CD8-positive, alpha-beta memory T cell (primary cell): ENCODE measurements around the gene KIF4A. TPM values are rescaled to one million over a fixed set of nuclear protein-coding genes. Genes with fewer than 3 reads are reported as not detected.

Experiments
- CTCF ChIA-PET: fragments of 350-600 bp; sonication (Branson Sonifier 250); formaldehyde crosslinking; loops from one replicate; lab custom pipeline; 2021; ENCODE audit warnings: antibody characterized with exemption; lab: Charles Lee
- POLR2A ChIA-PET: fragments of 350-600 bp; sonication (Branson Sonifier 250); formaldehyde crosslinking; loops from one replicate; lab custom pipeline; 2021; ENCODE audit warnings: antibody characterized with exemption; lab: Charles Lee
- DNase-seq, 5 donors: peaks; one replicate each; pipeline versions ENCODE4 v3.0.0 to v3.0.0-alpha.2; 2020 to 2022; ENCODE audit warnings: mixed read lengths in 1 of 5
- H3K27ac ChIP-seq: one replicate; pipeline ENCODE4 v1.7.0; 2013; ENCODE audit warnings: low read depth, mild to moderate bottlenecking, low read length, moderate library complexity
- H3K27me3 ChIP-seq: 2 replicates; pipeline ENCODE4 v1.7.0; 2013; ENCODE audit warnings: low read length, mild to moderate bottlenecking; ENCODE audit not compliant: insufficient read depth, poor library complexity, severe bottlenecking
- H3K36me3 ChIP-seq: 2 replicates; pipeline ENCODE4 v1.7.0; 2013; ENCODE audit warnings: mild to moderate bottlenecking, low read length, moderate library complexity; ENCODE audit not compliant: insufficient read depth
- H3K4me1 ChIP-seq: 2 replicates; pipeline ENCODE4 v1.7.0; 2013; ENCODE audit warnings: mild to moderate bottlenecking, low read length, moderate library complexity; ENCODE audit not compliant: insufficient read depth
- H3K4me3 ChIP-seq: 2 replicates; pipeline ENCODE4 v1.7.0; 2013; ENCODE audit warnings: mild to moderate bottlenecking, low read length
- H3K9me3 ChIP-seq: 2 replicates; pipeline ENCODE4 v1.7.0; 2013; ENCODE audit warnings: mild to moderate bottlenecking, low read length
- H3K27ac Mint-ChIP-seq, 8 donors: one replicate each; pipeline ENCODE4 v1.8.0; 2020 to 2021; ENCODE audit warnings: mixed read lengths in 8 of 8, mild to moderate bottlenecking in 6 of 8, inconsistent platforms in 3 of 8, moderate library complexity in 3 of 8
- H3K27me3 Mint-ChIP-seq, 2 donors: one replicate each; pipeline ENCODE4 v1.8.0; 2020 to 2021; ENCODE audit warnings: mixed read lengths in 2 of 2, mild to moderate bottlenecking in 1 of 2, moderate library complexity in 1 of 2
- H3K36me3 Mint-ChIP-seq, 3 donors: one replicate each; pipeline ENCODE4 v1.8.0; 2020 to 2021; ENCODE audit warnings: mixed read lengths in 3 of 3, inconsistent platforms in 1 of 3, mild to moderate bottlenecking in 1 of 3
- H3K4me1 Mint-ChIP-seq, 3 donors: one replicate each; pipeline ENCODE4 v1.8.0; 2020 to 2021; ENCODE audit warnings: mixed read lengths in 3 of 3, inconsistent platforms in 1 of 3, mild to moderate bottlenecking in 1 of 3
- H3K4me3 Mint-ChIP-seq, 7 donors: one replicate each; pipeline ENCODE4 v1.8.0; 2020 to 2021; ENCODE audit warnings: mixed read lengths in 7 of 7, mild to moderate bottlenecking in 6 of 7, moderate library complexity in 4 of 7, inconsistent platforms in 2 of 7
- H3K9me3 Mint-ChIP-seq, 5 donors: one replicate each; pipeline ENCODE4 v1.8.0; 2020 to 2022; ENCODE audit warnings: mixed read lengths in 5 of 5, mild to moderate bottlenecking in 3 of 5, moderate library complexity in 2 of 5, inconsistent platforms in 1 of 5
- polyA plus RNA-seq: library from polyadenylated mRNA; unstranded; fragments of 300-500 nt; fragmentation: Illumina TruSeq; gene quantifications from one replicate; pipeline ENCODE4 v1.2.3, GENCODE V29; 2021
- total RNA-seq, 2 experiments: library from RNA; stranded (reverse); gene quantifications; one replicate each; pipeline ENCODE4 v1.2.3, GENCODE V29; 2021

KIF4A gene
- total and polyA plus RNA-seq, 3 experiments from 2014 or later: 16.5 to 17.7 TPM; not detected in 1

DNA sequence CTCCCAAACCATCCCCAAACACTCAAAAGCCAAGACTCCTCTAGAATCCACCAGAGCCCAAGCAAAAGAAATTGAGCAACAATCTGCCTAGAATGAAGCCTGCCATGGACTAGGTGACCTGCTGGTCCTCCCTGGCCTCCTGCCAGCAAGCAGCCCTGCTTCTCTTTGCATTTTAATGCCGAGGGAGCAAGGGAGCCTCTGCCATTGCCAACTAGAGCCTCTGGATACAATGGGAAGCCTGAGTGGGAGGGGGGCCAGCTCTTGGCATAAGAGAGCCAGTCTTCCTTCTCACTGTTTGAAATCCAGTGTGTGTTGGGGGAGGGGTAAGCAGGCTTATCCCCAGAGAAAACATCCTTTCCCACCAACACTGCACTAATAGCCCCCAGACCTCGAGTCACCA, 131.7 kb downstream of the KIF4A start:
- Mint-ChIP-seq H3K4me1 (no peaks in the 10 kb centered on the region), H3K27ac (no peak overlapping the region), H3K36me3 (no peaks in the 10 kb centered on the region), H3K4me3 (no peak overlapping the region), H3K9me3 (no peaks in the 10 kb centered on the region), H3K27me3 (peaks cover 0 to 6% of the 10 kb centered on the region in 2 donors)
- ChIA-PET POLR2A (no interaction called here), CTCF (no interaction called here)
- H3K4me3 ChIP-seq: no peak overlapping the region
- no peaks in the 10 kb centered on the region for H3K36me3 ChIP-seq
- H3K9me3 ChIP-seq: no peaks in the 10 kb centered on the region
- H3K4me1 ChIP-seq: no peaks in the 10 kb centered on the region
- H3K27me3 ChIP-seq: no peaks in the 10 kb centered on the region
- H3K27ac ChIP-seq: no peak overlapping the region
- no peak for DNase-seq

DNA sequence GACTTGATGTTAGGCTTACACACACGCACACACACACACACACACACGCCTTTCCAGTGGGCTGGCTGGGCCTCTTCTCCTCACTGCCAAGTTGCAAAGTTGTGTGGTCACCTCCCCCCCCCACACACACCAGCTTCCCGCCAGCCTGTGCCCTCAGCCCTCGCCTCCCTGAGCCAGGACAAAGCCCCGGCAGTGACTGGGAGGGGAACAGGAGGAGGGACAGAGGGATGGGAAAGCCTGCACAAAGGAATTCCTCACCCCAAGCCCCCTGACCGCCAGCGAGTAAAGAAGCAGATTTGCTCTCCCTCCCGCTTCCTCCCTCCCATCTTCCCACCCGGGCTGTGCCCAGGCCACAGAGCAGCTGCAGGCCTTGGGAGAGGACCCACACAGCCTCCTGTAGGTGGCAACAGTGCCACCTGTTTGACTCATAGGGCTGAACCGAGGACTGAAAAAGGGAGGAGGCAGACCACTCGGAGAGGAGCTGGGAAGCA, 133.0 kb downstream of the KIF4A start, which contains the start of gene GDPD2:
TSS of gene GDPD2 (plus strand) at position 464 of the 491 bp plus-strand sequence. CDS start 1,671 bp downstream, outside the sequence.
- DNase-seq: no peak
- no peak within 1 kb of the TSS for H3K4me3 Mint-ChIP-seq
- CTCF ChIA-PET: no interaction called here

DNA sequence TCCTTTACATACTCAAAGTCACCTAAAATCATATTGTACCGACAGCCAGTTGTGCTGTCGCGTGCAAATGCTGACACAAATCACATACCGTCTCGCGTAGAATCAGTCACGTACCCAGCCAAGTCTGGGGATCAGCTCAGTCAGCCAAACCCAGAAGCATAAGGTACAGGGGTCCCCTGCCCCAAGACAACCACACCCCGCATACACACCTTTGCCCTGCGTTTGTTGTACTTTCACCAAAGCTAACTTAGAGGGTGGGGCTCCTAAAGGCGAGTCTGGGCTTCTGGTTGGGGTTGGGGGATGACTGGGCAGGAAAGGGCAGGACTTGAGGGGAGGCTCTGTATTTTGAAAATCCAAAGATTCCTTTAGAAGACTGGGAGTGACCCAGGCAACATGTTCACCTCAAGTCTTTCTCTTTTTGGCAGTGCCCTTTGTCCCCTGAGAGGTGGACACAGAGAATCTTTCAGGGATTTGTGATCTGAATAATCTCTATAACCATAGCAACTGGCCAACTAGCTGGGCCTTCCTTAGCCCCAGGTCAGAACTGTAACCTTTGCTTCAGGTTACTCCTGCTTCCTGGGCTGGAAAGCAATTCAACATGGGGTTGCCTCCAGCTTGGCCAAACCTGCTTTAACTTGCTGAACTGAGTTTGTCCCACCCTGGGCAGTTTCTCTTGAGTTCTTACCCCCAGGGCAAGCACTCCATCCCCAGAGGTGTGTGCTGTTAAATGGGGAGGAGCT, 134.2 kb downstream of the KIF4A start:
- Mint-ChIP-seq H3K4me3 (no peak overlapping the region), H3K4me1 (no peaks in the 10 kb centered on the region), H3K9me3 (no peaks in the 10 kb centered on the region), H3K27ac (no peak overlapping the region), H3K27me3 (peaks cover 0 to 2% of the 10 kb centered on the region in 2 donors), H3K36me3 (no peaks in the 10 kb centered on the region)
- no peaks in the 10 kb centered on the region for H3K36me3 ChIP-seq
- no peaks in the 10 kb centered on the region for H3K27me3 ChIP-seq
- H3K4me1 ChIP-seq: no peaks in the 10 kb centered on the region
- DNase-seq: no peak
- H3K4me3 ChIP-seq: no peak overlapping the region
- CTCF ChIA-PET: no interaction called here
- POLR2A ChIA-PET: no interaction called here
- no peak overlapping the region for H3K27ac ChIP-seq
- H3K9me3 ChIP-seq: no peaks in the 10 kb centered on the region

More for the DNA sequence above, 133.0 kb downstream of the KIF4A start, which contains the start of gene GDPD2:
- Histone ChIP-seq H3K4me1 (no peaks in the 10 kb centered on the region), H3K4me3 (no peak within 1 kb of the TSS), H3K27ac (no peak within 1 kb of the TSS), H3K9me3 (no peaks in the 10 kb centered on the region), H3K36me3 (no peaks in the 10 kb centered on the region), H3K27me3 (no peaks in the 10 kb centered on the region)
- Mint-ChIP-seq H3K27ac (no peak within 1 kb of the TSS), H3K27me3 (peaks cover 0 to 6% of the 10 kb centered on the region in 2 donors), H3K9me3 (no peaks in the 10 kb centered on the region), H3K36me3 (no peaks in the 10 kb centered on the region), H3K4me1 (no peaks in the 10 kb centered on the region)
- POLR2A ChIA-PET: no interaction called here

DNA sequence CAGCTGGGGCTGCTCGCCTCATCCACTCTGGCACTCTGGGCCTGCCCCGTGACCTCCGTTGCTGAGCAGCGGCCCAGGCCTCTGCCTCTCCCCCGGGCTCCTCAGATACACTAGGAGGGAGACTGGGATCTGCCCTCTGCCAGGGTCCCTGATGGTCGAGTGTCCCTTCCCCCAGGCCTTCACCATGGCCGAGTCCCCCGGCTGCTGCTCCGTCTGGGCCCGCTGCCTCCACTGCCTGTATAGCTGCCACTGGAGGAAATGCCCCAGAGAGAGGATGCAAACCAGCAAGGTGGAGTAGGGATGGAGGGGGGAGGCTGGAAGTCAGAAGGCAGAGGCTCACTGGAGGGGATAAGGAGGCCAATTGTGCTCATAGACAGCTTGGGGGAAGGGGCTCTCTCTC, 134.9 kb downstream of the KIF4A start:
- no peak overlapping the region for H3K4me3 ChIP-seq
- Mint-ChIP-seq H3K27ac (no peak overlapping the region), H3K4me3 (no peak overlapping the region), H3K36me3 (no peaks in the 10 kb centered on the region), H3K9me3 (no peaks in the 10 kb centered on the region), H3K4me1 (no peaks in the 10 kb centered on the region), H3K27me3 (peaks cover 0 to 2% of the 10 kb centered on the region in 2 donors)
- no peak overlapping the region for H3K27ac ChIP-seq
- no peaks in the 10 kb centered on the region for H3K36me3 ChIP-seq
- no peaks in the 10 kb centered on the region for H3K9me3 ChIP-seq
- no peak for DNase-seq
- ChIA-PET POLR2A (no interaction called here), CTCF (no interaction called here)
- H3K4me1 ChIP-seq: no peaks in the 10 kb centered on the region
- no peaks in the 10 kb centered on the region for H3K27me3 ChIP-seq

DNA sequence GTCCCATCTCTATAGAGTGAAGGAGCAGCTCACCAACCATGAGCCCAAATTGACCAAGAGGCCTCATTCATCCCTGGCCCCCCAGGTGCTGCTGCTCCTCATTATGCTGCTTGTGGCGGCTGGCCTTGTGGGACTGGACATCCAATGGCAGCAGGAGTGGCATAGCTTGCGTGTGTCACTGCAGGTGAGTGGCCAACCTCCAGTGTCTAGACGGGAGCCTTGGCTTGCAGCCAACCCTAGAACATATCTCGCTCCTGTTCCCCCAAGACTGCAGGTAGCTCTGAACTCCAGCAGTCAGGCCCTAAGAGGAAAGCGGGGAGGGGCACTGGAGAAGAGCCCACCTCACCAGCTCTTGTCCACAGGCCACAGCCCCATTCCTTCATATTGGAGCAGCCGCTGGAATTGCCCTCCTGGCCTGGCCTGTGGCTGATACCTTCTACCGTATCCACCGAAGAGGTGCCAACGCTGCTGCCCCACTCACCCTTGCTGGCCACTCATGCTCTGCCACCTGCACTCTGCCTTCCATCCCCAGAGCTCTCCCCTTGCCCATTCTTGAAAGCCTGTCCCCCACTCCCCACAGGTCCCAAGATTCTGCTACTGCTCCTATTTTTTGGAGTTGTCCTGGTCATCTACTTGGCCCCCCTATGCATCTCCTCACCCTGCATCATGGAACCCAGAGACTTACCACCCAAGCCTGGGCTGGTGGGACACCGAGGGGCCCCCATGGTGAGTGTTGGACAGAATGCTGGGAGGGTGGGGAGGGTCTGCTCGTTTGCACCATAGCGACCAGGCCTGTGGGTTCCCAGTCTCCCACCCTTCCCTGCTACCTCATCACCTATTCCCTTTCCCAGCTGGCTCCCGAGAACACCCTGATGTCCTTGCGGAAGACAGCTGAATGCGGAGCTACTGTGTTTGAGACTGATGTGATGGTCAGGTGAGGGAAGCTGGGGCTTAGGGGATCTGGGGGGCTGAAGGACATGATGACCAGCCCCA, 136.7 kb downstream of the KIF4A start:
- CTCF ChIA-PET: no interaction called here
- POLR2A ChIA-PET: no interaction called here
- Histone ChIP-seq H3K27me3 (no peaks in the 10 kb centered on the region), H3K27ac (no peak overlapping the region), H3K4me1 (no peaks in the 10 kb centered on the region), H3K9me3 (no peaks in the 10 kb centered on the region), H3K36me3 (no peaks in the 10 kb centered on the region), H3K4me3 (no peak overlapping the region)
- DNase-seq: no peak
- no peaks in the 10 kb centered on the region for H3K9me3 Mint-ChIP-seq
- H3K27ac Mint-ChIP-seq: no peak overlapping the region
- peaks cover 0 to 3% of the 10 kb centered on the region in 2 donors for H3K27me3 Mint-ChIP-seq
- no peaks in the 10 kb centered on the region for H3K4me1 Mint-ChIP-seq
- no peak overlapping the region for H3K4me3 Mint-ChIP-seq
- H3K36me3 Mint-ChIP-seq: no peaks in the 10 kb centered on the region

DNA sequence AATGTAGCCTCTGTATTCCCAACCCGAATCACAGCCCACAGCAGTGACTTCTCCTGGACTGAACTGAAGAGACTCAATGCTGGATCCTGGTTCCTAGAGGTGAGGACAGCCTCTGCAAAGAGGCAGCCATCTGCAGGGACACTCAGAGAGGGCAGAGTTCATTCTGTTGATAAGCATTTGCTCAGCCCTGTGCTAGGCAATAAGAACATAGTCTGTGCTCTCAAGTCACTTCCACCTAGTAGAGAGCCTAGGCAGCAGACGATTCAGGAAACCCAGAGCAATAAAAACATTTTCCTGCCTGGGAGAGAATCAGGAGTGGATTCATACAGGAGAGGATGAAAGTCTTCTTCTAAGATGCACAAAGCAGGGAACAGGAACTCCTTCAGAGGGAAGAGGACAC, 137.5 kb downstream of the KIF4A start:
- H3K36me3 ChIP-seq: no peaks in the 10 kb centered on the region
- no peak overlapping the region for H3K4me3 Mint-ChIP-seq
- ChIA-PET POLR2A (no interaction called here), CTCF (no interaction called here)
- H3K36me3 Mint-ChIP-seq: no peaks in the 10 kb centered on the region
- no peak overlapping the region for H3K4me3 ChIP-seq
- no peak overlapping the region for H3K27ac Mint-ChIP-seq
- no peaks in the 10 kb centered on the region for H3K27me3 ChIP-seq
- no peaks in the 10 kb centered on the region for H3K9me3 Mint-ChIP-seq
- no peaks in the 10 kb centered on the region for H3K9me3 ChIP-seq
- H3K27ac ChIP-seq: no peak overlapping the region
- peaks cover 0 to 3% of the 10 kb centered on the region in 2 donors for H3K27me3 Mint-ChIP-seq
- no peak for DNase-seq
- H3K4me1 Mint-ChIP-seq: no peaks in the 10 kb centered on the region
- no peaks in the 10 kb centered on the region for H3K4me1 ChIP-seq

DNA sequence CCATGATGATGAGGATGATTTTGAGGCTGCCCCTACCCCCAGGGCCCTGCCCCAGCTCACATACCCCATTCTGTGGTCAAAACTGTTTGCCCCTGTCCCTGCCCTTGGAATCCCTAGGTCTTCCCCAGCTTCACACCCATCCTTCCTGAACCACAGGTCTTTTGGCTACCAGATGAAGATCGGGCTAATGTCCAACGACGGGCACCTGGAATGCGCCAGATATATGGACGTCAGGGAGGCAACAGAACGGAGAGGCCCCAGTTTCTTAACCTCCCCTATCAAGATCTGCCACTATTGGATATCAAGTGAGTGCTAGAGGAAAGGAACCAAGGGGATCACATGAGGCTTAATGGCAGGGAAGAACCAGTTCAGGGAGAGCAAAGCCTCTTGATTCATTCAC, 139.9 kb downstream of the KIF4A start:
- no peak overlapping the region for H3K27ac Mint-ChIP-seq
- H3K27me3 Mint-ChIP-seq: peaks cover 0 to 4% of the 10 kb centered on the region in 2 donors
- Histone ChIP-seq H3K27me3 (no peaks in the 10 kb centered on the region), H3K4me3 (no peak overlapping the region), H3K4me1 (peaks cover under 1% of the 10 kb centered on the region), H3K36me3 (no peaks in the 10 kb centered on the region), H3K9me3 (no peaks in the 10 kb centered on the region), H3K27ac (no peak overlapping the region)
- no peak overlapping the region for H3K4me3 Mint-ChIP-seq
- H3K4me1 Mint-ChIP-seq: peaks cover 3 to 9% (median 7%) of the 10 kb centered on the region in 3 donors
- no peaks in the 10 kb centered on the region for H3K9me3 Mint-ChIP-seq
- no peak for DNase-seq
- POLR2A ChIA-PET: no interaction called here
- peaks cover 0 to 5% (median 0%) of the 10 kb centered on the region in 3 donors for H3K36me3 Mint-ChIP-seq
- CTCF ChIA-PET: no interaction called here
